ENCODE data around the gene STXBP6.

The STXBP6 gene

GRCh38 chr14:24990050-24990449, 59.9 kb downstream of the STXBP6 start:
- no peaks in the 10 kb centered on the region for H3K79me2 ChIP-seq (ENCODE audit: low read length)
- no peak for TF ChIP-seq CTCF (IDR thresholded peaks at IDR 0.05; ENCODE audit: low read depth, low read length)
- no peak for TF ChIP-seq EZH2phosphoT487 (IDR thresholded peaks at IDR 0.05; ENCODE audit: low read depth)
- H3K27ac ChIP-seq (ENCODE audit: low read length): no peak overlapping the region
- H3K9ac ChIP-seq (ENCODE audit: low read length): no peak overlapping the region
- H3K27me3 ChIP-seq (ENCODE audit: low read depth, low read length): no peaks in the 10 kb centered on the region
- no peak overlapping the region for H3K4me2 ChIP-seq (ENCODE audit: low read length)
- H2AFZ ChIP-seq (ENCODE audit: low read depth, low read length): no peak overlapping the region
- peaks cover 11% of the 10 kb centered on the region for H3K36me3 ChIP-seq (replicated peaks; ENCODE audit: low read depth, low read length)
- H3K9me3 ChIP-seq (ENCODE audit: insufficient read depth, low read length): no peaks in the 10 kb centered on the region
- H3K4me1 ChIP-seq (ENCODE audit: low read length): no peaks in the 10 kb centered on the region
- H3K4me3 ChIP-seq (ENCODE audit: low read length): no peak overlapping the region
- H4K20me1 ChIP-seq (ENCODE audit: insufficient read depth, low read length): no peaks in the 10 kb centered on the region

GRCh38 chr14:24988760-24989159, 61.2 kb downstream of the STXBP6 start:
- Histone ChIP-seq H3K27ac (ENCODE audit: low read length) (no peak overlapping the region), H3K4me1 (ENCODE audit: low read length) (no peaks in the 10 kb centered on the region), H4K20me1 (ENCODE audit: insufficient read depth, low read length) (no peaks in the 10 kb centered on the region), H3K9ac (ENCODE audit: low read length) (no peak overlapping the region), H2AFZ (ENCODE audit: low read depth, low read length) (no peak overlapping the region), H3K4me3 (ENCODE audit: low read length) (no peak overlapping the region), H3K4me2 (ENCODE audit: low read length) (no peak overlapping the region), H3K79me2 (ENCODE audit: low read length) (no peaks in the 10 kb centered on the region), H3K9me3 (ENCODE audit: insufficient read depth, low read length) (no peaks in the 10 kb centered on the region), H3K27me3 (ENCODE audit: low read depth, low read length) (no peaks in the 10 kb centered on the region), H3K36me3 (replicated peaks; ENCODE audit: low read depth, low read length) (peaks cover 11% of the 10 kb centered on the region)
- TF ChIP-seq EZH2phosphoT487 (IDR thresholded peaks at IDR 0.05; ENCODE audit: low read depth): no peak
- no peak for TF ChIP-seq CTCF (IDR thresholded peaks at IDR 0.05; ENCODE audit: low read depth, low read length)

GRCh38 chr14:24986206-24986893, 63.6 kb downstream of the STXBP6 start:
- Histone ChIP-seq H3K27me3 (ENCODE audit: low read depth, low read length) (no peaks in the 10 kb centered on the region), H3K4me2 (ENCODE audit: low read length) (no peak overlapping the region), H2AFZ (ENCODE audit: low read depth, low read length) (no peak overlapping the region), H3K9ac (ENCODE audit: low read length) (no peak overlapping the region), H3K4me1 (ENCODE audit: low read length) (peaks cover 13% of the 10 kb centered on the region), H3K79me2 (ENCODE audit: low read length) (no peaks in the 10 kb centered on the region), H3K4me3 (ENCODE audit: low read length) (no peak overlapping the region), H3K36me3 (replicated peaks; ENCODE audit: low read depth, low read length) (peaks cover 17% of the 10 kb centered on the region), H3K27ac (ENCODE audit: low read length) (no peak overlapping the region), H3K9me3 (ENCODE audit: insufficient read depth, low read length) (no peaks in the 10 kb centered on the region), H4K20me1 (ENCODE audit: insufficient read depth, low read length) (no peaks in the 10 kb centered on the region)
- TF ChIP-seq EZH2phosphoT487 (IDR thresholded peaks at IDR 0.05; ENCODE audit: low read depth): no peak

- Histone ChIP-seq H3K4me2 (ENCODE audit: low read length) (no peak overlapping the region), H3K27me3 (ENCODE audit: low read depth, low read length) (no peaks in the 10 kb centered on the region), H3K4me3 (ENCODE audit: low read length) (no peak overlapping the region), H3K4me1 (ENCODE audit: low read length) (peaks cover 26% of the 10 kb centered on the region), H3K79me2 (ENCODE audit: low read length) (no peaks in the 10 kb centered on the region), H3K36me3 (replicated peaks; ENCODE audit: low read depth, low read length) (peaks cover 17% of the 10 kb centered on the region), H3K9ac (ENCODE audit: low read length) (no peak overlapping the region), H3K27ac (ENCODE audit: low read length) (no peak overlapping the region), H2AFZ (ENCODE audit: low read depth, low read length) (no peak overlapping the region), H3K9me3 (ENCODE audit: insufficient read depth, low read length) (no peaks in the 10 kb centered on the region), H4K20me1 (ENCODE audit: insufficient read depth, low read length) (no peaks in the 10 kb centered on the region)
- TF ChIP-seq EZH2phosphoT487 (IDR thresholded peaks at IDR 0.05; ENCODE audit: low read depth): no peak
- no peak for TF ChIP-seq CTCF (IDR thresholded peaks at IDR 0.05; ENCODE audit: low read depth, low read length)
Observed at GRCh38 chr14:24984846-24985589, 64.9 kb downstream of the STXBP6 start.
